Urothelium cell line (cell line): ENCODE data around the gene TBCD.
"Not testable (repeated sequence)": the region's sequence is repeated elsewhere in the genome, so short reads cannot be mapped to it uniquely, and the experiment has no call there.

Experiments
- DNase-seq: peaks from one replicate; pipeline ENCODE4 v3.0.0; 2011; ENCODE audit warnings: low spot score, mixed read lengths
- FAIRE-seq: peaks from 2 replicates; lab custom pipeline; 2011; peaks lifted over from hg19 to GRCh38; lab: Jason Lieb, UNC

TBCD gene

GRCh38 chr17:82942166-82943130 is 190.6 kb downstream of the TBCD start:
- DNase-seq = no peak
- no peak for FAIRE-seq

- no peak for DNase-seq
- FAIRE-seq = peak; percentile 84
Measured at GRCh38 chr17:82943339-82943738, 191.5 kb downstream of the TBCD start.

- no peak for FAIRE-seq
- DNase-seq = no peak
Measured at GRCh38 chr17:82943751-82944150, 191.9 kb downstream of the TBCD start.

GRCh38 chr17:82944990-82945389 is 193.1 kb downstream of the TBCD start:
- FAIRE-seq = no peak

GRCh38 chr17:82946081-82946480 is 194.2 kb downstream of the TBCD start:
- DNase-seq (no peak), FAIRE-seq (no peak)

More at GRCh38 chr17:82944990-82945389, 193.1 kb downstream of the TBCD start:
- no peak for DNase-seq

GRCh38 chr17:82947051-82947991 is 195.5 kb downstream of the TBCD start:
- no peak for FAIRE-seq
- no peak for DNase-seq

GRCh38 chr17:82948081-82948511 is 196.2 kb downstream of the TBCD start:
- DNase-seq (no peak), FAIRE-seq (peak; percentile 86)

GRCh38 chr17:82948957-82949356 is 197.1 kb downstream of the TBCD start:
- no peak for FAIRE-seq

GRCh38 chr17:82949361-82949760 is 197.5 kb downstream of the TBCD start:
- no peak for DNase-seq
- no peak for FAIRE-seq

More at GRCh38 chr17:82948957-82949356, 197.1 kb downstream of the TBCD start:
- no peak for DNase-seq

GRCh38 chr17:82949984-82950383 is 198.1 kb downstream of the TBCD start:
- DNase-seq = no peak
- FAIRE-seq = no peak

GRCh38 chr17:82950525-82951102 is 198.7 kb downstream of the TBCD start:
- FAIRE-seq = no peak

GRCh38 chr17:82952019-82952418 is 200.2 kb downstream of the TBCD start:
- no peak for DNase-seq
- peak; percentile 74 for FAIRE-seq

More at GRCh38 chr17:82950525-82951102, 198.7 kb downstream of the TBCD start:
- DNase-seq = no peak

GRCh38 chr17:82955106-82955505 is 203.2 kb downstream of the TBCD start:
- not testable (repeated sequence) for DNase-seq, FAIRE-seq

GRCh38 chr17:82955627-82956026 is 203.8 kb downstream of the TBCD start:
- FAIRE-seq, DNase-seq: not testable (repeated sequence)

- DNase-seq = no peak
- FAIRE-seq = no peak
Measured at GRCh38 chr17:82956146-82956725, 204.4 kb downstream of the TBCD start.

GRCh38 chr17:82956726-82957468 is 205.0 kb downstream of the TBCD start:
- DNase-seq (no peak), FAIRE-seq (no peak)

- peak; percentile 70 for FAIRE-seq
Measured at GRCh38 chr17:82957469-82957795, 205.6 kb downstream of the TBCD start.

GRCh38 chr17:82957961-82958561 is 206.2 kb downstream of the TBCD start:
- DNase-seq = no peak
- no peak for FAIRE-seq

More at GRCh38 chr17:82957469-82957795, 205.6 kb downstream of the TBCD start:
- no peak for DNase-seq

GRCh38 chr17:82959242-82959930 is 207.5 kb downstream of the TBCD start:
- FAIRE-seq (peak; percentile 100), DNase-seq (no peak)
